Neural crest cell (in vitro differentiated cells): ENCODE measurements around the gene UBFD1. TPM values are rescaled to one million over a fixed set of nuclear protein-coding genes. Genes with fewer than 3 reads are reported as not detected.

Source experiments
- DNase-seq: peaks from one replicate; pipeline ENCODE4 v3.0.0; 2021; ENCODE audit warnings: low read depth, mixed read lengths, low spot score
- H3K27ac Mint-ChIP-seq: one replicate; pipeline ENCODE4 v1.8.0; 2021; ENCODE audit warnings: mild to moderate bottlenecking, mixed read lengths; ENCODE audit not compliant: unreplicated experiment
- H3K27me3 Mint-ChIP-seq: 2 replicates; pipeline ENCODE4 v1.8.0; 2021; ENCODE audit warnings: low read depth, mild to moderate bottlenecking, mixed read lengths
- H3K36me3 Mint-ChIP-seq: 2 replicates; pipeline ENCODE4 v1.8.0; 2021; ENCODE audit warnings: low read depth, mild to moderate bottlenecking, mixed read lengths
- H3K4me1 Mint-ChIP-seq: 2 replicates; pipeline ENCODE4 v1.8.0; 2021; ENCODE audit warnings: mixed read lengths
- H3K4me3 Mint-ChIP-seq: one replicate; pipeline ENCODE4 v1.8.0; 2021; ENCODE audit warnings: mild to moderate bottlenecking, mixed read lengths
- H3K9me3 Mint-ChIP-seq: 2 replicates; pipeline ENCODE4 v1.8.0; 2021; ENCODE audit warnings: mixed read lengths
- total RNA-seq: library from RNA; stranded (reverse); gene quantifications from 2 replicates; pipeline ENCODE4 v1.2.1, GENCODE V29; 2021
- TF ChIP-seq, protein P1 (sequence below): fragments of 200-600 bp; sonication (generic); conservative IDR thresholded peaks from 2 replicates; pipeline ENCODE4 v1.5.0; 2021; ENCODE audit warnings: antibody characterized with exemption, mild to moderate bottlenecking

UBFD1 gene
- total RNA-seq, 1 donor from 2014 or later: 91.0 TPM

- Mint-ChIP-seq H3K27me3 (no peaks in the 10 kb centered on the region), H3K9me3 (no peaks in the 10 kb centered on the region), H3K36me3 (peaks cover 25% of the 10 kb centered on the region), H3K4me1 (no peaks in the 10 kb centered on the region), H3K4me3 (no peak overlapping the region), H3K27ac (peak overlapping the region; percentile 24)
- no peak for DNase-seq
- TF ChIP-seq, protein P1, sequence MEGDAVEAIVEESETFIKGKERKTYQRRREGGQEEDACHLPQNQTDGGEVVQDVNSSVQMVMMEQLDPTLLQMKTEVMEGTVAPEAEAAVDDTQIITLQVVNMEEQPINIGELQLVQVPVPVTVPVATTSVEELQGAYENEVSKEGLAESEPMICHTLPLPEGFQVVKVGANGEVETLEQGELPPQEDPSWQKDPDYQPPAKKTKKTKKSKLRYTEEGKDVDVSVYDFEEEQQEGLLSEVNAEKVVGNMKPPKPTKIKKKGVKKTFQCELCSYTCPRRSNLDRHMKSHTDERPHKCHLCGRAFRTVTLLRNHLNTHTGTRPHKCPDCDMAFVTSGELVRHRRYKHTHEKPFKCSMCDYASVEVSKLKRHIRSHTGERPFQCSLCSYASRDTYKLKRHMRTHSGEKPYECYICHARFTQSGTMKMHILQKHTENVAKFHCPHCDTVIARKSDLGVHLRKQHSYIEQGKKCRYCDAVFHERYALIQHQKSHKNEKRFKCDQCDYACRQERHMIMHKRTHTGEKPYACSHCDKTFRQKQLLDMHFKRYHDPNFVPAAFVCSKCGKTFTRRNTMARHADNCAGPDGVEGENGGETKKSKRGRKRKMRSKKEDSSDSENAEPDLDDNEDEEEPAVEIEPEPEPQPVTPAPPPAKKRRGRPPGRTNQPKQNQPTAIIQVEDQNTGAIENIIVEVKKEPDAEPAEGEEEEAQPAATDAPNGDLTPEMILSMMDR: no peak
Observed at GRCh38 chr16:23521965-23522364, 35.6 kb upstream of the UBFD1 start.

GRCh38 chr16:23523321-23523720, 34.2 kb upstream of the UBFD1 start:
- Mint-ChIP-seq H3K4me1 (no peaks in the 10 kb centered on the region), H3K4me3 (no peak overlapping the region), H3K9me3 (no peaks in the 10 kb centered on the region), H3K27ac (no peak overlapping the region), H3K36me3 (peaks cover 25% of the 10 kb centered on the region), H3K27me3 (no peaks in the 10 kb centered on the region)
- DNase-seq: no peak
- TF ChIP-seq, protein P1: no peak

DNA sequence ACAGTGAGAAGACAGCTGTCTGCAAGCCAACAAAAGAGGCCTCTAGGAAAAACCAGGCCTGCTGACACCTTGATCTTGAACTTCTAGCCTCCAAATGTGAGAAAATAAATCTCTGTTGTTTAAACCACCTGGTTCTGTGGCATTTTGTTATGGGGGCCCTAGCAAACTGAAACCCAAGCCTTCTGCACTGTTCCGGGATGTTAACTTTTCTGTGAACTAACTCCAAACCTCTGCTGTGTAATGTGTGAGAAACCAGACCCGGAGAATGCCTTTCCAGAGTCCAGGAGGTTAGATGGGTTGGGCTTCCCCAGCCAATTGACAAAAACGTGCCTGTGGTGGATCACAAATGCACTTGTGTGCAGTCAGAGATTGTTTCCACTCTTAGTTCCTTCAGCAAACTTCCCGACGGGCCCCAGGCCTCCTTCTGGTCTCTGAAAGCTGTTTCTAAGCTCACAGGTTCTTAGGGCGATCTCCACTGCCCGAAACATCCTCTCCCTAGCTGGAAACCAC, 33.6 kb upstream of the UBFD1 start:
- TF ChIP-seq, protein P1: no peak
- H3K36me3 Mint-ChIP-seq: peaks cover 25% of the 10 kb centered on the region
- no peak overlapping the region for H3K27ac Mint-ChIP-seq
- DNase-seq: no peak
- H3K9me3 Mint-ChIP-seq: no peaks in the 10 kb centered on the region
- no peaks in the 10 kb centered on the region for H3K4me1 Mint-ChIP-seq
- H3K4me3 Mint-ChIP-seq: no peak overlapping the region
- no peaks in the 10 kb centered on the region for H3K27me3 Mint-ChIP-seq

GRCh38 chr16:23524886-23525285, 32.6 kb upstream of the UBFD1 start:
- Mint-ChIP-seq H3K4me3 (no peak overlapping the region), H3K36me3 (peaks cover 20% of the 10 kb centered on the region), H3K4me1 (no peaks in the 10 kb centered on the region), H3K27ac (no peak overlapping the region), H3K9me3 (no peaks in the 10 kb centered on the region), H3K27me3 (no peaks in the 10 kb centered on the region)
- no peak for DNase-seq
- TF ChIP-seq, protein P1: no peak

DNA sequence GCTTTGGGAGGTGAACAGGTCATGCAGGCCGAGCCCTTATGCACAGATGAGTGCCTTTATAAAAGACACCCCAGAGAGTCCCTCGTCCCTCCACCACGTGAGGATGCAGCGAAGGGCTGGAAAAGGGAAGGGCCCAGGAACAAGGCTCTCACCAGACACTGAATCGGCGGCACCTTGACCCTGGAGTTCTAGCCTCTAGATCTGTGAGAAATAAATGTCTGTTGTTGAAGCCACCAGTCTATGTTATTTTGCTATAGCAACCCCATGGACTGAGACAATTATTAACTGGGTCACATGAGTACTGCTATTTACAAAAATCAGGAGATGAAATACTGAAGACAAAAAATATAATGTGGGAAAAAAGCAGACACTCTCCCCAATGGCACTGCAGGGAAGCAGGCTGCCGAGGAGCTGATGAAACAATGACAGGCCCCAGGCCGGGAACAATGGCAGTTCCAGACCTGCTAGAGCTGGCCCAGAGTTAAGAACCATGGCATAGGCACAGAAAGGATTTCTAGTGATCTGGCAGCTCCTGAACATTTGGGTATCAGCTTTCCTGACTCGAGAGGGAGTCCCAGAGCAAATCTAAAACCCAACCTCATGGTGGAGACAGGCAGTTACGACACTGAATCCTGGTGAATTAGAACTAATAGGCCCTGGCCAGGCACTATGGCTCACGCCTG, 29.4 kb upstream of the UBFD1 start:
- Mint-ChIP-seq H3K4me1 (no peaks in the 10 kb centered on the region), H3K36me3 (peaks cover 13% of the 10 kb centered on the region), H3K27ac (no peak overlapping the region), H3K9me3 (no peaks in the 10 kb centered on the region), H3K4me3 (no peak overlapping the region), H3K27me3 (no peaks in the 10 kb centered on the region)
- DNase-seq: no peak
- TF ChIP-seq, protein P1: no peak
